NCI-H774 (cell line): ENCODE data around the gene PTPRN2.

Experiments
- DNase-seq: peaks from one replicate; lab custom pipeline; 2025; lab: John Stamatoyannopoulos, UW

PTPRN2 gene

DNA sequence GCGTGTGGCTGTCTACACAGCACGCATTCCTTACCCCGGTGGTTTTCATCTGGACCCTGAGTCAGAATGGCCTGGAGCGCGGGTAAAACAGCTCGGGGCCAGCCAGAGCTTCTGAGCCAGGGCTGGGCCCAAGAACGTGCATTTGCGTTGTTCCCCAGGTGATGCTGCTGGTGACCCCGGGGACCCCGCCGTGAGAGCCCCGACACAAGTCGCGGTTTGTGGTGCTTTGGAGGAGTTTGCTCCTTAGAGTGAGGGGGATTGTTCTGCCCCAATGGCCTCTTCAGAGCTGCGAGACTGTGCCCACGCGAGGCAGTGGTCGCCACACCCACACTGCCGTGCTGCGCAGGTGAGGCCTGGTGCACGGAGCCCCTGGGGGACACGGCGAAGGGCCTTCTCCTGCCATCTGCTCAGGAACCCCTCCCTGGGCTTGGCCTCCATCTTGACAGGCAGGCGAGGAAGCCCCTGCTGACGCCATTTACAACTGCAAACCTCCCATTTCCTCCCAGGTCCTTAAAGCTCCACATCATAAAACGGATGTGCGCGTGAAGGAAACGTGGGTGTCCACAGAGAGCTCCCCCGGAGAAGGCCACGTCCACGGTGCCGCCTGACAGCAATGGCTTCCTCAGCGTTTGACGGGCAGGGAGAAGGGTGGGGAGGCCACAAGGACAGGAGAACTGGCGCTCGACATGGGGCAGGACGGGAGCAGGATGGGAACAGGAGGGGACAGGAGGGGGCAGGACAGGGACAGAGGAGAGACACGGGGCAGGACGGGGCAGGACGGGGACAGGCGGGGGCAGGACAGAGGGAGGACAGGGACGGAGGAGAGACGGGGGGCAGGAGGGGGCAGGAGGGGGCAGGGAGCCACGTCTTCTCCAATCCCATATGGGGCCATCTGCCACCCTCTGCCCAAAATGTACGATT lies 773.6 kb downstream of the PTPRN2 start:
- DNase-seq: no peak

DNA sequence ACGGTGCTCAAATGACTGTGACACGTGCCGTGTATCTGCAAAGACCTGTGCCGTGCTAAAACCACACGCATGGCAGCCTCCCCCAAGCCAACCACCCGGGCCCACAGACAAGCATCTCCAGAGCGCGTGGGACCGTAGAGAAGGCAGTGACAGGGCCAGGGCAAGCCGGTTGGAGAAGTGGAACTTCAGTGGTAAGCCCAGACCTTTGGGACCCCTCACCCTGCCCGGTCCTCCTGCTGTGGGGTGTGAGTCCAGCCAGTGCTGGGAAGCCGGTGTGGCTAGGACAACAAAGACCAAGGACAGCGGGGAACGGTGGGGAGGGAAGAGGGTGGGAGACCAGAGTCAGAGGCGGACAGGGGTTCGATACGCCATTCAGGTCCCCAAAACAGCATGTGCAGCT lies 774.6 kb downstream of the PTPRN2 start:
- DNase-seq: no peak

DNA sequence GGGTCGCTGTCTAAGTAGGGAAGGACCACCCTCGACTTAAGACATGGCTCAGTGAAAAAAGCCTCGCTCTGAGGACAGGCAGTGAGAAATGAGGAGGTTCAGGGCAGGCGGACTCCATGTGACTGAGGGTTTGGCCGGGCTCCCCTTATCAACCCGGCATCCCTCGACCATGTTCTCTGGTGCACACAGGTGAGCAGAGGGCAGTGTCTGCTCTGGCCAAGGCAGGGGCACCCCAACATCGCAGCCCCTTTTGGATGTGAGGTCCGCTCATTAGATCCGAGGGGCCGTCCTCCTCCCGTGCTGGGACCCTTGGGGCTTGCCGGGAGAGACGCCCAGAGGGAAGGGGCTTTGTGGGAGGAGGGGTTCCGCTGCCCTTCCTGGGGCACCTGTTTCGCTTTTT lies 775.7 kb downstream of the PTPRN2 start:
- no peak for DNase-seq

DNA sequence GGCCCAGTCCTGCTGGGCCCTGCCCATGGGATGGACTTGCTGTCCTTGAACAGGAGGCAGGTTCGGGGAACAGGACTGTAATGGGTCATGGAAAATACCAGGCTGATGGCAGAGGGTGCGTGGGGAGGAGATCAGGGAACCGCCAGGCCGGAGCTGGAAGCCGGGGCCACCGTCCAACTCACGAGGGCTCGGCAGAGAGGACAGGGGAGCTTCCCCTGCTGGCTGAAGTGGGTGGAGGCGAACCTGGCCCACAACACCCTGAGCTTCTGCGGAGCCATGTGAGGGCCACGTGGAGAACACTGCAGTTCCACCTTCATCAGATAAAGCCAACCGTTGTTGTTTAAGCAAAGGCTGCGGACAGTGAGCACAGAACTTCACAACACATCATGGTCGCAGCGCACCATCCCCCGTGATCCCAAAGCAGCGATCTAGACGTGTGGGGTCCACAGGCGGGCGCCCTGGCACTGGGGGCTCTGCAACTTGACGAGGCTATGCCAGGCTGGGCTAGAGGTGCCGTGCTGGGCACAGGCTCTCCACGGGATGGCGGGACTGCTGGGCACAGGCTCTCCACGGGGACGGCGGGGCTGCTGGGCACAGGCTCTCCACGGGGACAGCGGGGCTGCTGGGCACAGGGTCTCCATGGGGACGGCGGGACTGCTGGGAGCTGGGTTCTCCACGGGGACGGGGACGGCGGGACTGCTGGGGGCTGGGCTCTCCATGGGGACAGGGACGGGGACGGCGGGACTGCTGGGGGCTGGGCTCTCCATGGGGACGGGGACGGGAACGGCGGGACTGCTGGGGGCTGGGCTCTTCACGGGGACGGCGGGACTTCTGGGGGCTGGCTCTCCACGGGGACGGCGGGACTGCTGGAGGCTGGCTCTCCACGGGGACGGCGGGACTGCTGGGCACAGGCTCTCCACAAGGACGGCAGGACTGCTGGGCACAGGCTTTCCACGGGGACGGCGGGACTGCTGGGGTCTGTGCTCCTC lies 777.5 kb downstream of the PTPRN2 start:
- no peak for DNase-seq

DNA sequence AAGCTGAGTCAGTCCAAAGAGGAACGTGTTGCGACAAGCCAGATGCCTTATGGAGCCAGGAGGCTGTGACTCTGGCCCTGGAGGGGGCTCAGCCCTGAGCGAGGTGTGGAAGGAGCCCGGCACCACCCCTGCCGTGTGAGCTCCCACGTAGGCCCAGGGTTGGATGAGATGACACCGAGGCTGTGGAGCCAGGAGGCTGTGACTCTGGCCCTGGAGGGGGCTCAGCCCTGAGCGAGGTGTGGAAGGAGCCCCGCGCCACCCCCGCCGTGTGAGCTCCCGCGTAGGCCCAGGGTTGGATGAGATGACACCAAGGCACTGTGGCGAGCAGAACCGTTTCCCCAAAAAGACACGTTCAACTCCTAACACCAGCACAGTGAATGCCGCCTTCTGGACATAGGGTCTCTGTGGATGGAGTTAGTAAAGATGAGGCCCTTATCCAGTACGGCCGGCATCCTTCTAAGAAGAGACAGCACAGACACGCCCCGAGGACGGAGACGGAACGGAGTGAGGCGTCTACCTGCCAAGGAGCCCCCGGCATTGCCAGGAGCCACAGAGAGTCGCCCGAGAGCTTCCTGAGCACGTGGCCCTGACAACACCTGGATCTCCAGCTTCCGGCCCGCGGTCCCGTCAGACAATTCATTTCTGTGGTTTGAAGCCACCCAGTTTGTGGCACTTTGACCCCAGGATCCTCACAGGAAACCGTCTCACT lies 778.3 kb downstream of the PTPRN2 start:
- no peak for DNase-seq

DNA sequence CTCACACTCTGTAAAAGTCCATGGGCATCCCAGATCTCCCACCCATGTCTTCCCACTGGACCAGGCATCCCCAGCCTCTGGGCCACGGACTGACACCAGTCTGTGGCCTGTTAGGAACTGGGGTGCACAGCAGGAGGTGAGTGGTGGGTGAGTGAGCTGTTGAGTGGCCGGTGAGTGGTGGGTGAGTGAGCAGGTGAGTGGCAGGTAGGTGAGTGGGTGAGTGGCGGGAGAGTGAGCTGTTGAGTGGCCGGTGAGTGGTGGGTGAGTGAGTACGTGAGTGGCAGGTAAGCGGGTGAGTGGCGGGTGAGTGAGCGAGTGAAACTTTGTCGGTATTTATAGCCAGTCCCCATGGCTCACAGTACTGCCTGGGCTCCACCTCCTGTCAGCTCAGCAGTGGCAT lies 779.6 kb downstream of the PTPRN2 start:
- DNase-seq: no peak

DNA sequence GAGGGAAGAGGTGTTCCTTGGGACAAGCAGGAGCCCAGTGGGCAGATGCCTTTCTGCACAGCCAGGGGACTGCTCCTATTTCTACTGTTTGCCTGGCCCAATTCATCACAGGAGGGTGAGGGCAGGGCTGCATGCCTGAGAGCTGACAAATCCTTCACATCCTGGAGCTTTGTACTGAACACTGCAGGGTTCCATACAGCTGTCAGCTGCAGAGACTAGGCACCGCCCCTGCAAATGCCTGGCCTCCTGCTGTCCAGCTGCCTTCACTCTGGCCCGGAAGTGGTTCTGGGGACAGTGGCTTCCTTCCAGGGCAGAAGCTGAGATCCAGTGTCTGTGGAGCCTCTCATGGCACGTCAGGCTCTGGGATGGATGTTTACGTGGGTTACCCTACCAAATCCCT lies 780.1 kb downstream of the PTPRN2 start:
- DNase-seq: no peak

DNA sequence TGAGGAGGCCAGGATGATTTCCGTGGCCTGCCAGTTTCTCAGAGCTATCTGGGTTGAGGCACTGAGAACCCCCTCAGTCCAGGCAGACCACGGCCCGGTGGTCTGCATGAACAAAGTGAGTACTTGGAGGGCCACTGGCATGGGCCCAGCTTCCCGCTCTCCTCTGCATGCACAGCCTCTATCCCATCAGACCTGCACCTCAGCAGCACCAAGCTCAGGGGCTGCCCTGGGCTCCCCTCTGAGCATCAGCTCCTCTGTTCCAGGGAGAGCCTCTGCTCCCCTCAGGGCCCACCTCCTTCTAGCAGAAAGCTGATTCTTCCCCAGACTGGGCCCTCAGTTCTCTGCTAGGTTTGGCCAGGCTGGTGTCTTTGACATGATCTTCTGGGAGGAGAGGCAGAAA lies 780.9 kb downstream of the PTPRN2 start:
- DNase-seq: no peak

DNA sequence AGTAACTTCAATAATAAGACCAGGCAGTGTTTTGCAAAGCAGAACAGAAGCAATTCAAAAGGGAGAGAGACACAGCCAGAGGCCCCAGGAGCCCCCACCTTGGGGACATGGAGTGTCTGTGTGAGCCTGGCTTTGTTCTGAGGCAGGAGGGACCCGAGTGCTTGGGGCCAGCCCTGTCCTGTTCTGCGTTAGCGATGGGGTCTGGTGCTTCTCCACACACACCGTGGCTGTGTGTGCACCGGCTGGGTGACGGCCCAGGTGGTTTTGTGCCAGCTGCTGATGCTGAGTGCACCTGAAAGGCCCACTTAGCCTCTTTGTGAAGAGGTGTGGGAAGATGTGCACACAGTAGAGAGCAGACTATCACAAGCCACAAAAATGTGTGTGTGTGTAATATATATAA lies 781.9 kb downstream of the PTPRN2 start:
- no peak for DNase-seq

DNA sequence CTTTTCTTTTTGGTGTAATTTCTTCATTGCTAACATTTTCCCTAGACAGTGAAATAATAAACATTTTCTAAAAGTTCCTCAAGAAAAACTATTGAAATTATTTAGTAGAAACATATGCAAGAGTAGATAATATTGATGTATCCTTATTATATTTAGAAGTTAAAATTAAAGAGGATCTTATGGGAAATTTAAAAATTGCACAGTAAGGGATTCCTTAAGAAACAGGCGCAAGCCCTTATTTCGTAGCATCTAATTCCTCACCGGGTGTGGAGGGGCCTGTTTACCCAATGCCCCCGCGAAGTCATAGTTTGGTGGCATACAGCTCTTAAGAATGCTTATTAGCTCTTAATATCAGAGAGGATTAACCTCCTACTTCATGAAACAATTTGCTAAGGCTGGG lies 783.7 kb downstream of the PTPRN2 start:
- DNase-seq: no peak

DNA sequence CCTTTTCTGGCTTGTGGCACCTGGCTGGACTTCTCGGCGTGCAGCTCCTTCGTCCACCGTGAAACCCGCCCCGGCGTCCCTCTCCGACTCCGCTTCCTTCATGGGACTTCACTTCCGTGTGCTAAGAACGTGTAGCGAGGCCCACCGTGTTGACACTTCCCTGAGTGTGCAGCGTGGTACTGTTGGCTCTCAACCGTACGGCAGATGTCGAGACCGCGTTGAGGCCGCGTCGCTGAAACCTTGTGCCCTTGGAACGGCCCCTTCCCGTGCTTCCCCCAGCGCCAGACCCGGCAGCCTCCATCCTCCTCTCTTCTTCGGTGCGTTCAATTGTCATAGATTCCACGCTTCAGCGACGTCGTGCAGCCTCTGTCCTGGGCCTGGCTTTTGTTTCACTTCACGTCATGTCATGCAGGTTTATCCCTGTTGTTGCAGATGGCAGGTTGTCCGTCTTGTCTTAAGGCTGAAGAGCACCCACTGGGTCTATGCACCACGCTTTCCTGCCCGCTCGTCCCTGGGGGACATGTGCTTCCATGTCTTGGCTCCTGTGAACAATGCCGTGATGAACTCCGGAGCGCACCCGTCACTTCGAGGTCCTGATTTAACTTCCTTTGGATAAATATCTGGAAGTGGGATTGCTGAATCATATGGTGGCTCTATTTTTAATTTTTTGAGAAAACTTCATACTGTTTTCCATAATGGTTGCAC lies 785.5 kb downstream of the PTPRN2 start:
- no peak for DNase-seq

DNA sequence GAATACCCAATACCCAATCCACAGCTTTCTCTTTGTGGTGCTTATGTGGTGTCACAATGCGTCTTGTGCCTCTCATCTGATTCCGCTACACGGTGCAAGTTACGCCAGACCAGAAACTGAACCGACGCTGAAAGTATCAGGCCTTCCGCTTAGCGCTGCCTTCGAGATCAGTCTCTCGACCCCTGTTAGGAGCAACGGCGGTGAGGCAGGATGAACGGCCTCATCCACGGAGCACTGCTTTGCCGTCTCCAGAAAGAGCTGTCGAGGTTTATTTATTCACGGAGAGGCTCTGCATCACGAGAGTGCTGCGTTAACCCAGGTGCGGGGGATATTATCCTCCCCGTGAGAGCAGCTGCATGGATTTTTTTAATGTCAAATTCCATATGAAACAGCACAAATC lies 786.5 kb downstream of the PTPRN2 start:
- DNase-seq: no peak

DNA sequence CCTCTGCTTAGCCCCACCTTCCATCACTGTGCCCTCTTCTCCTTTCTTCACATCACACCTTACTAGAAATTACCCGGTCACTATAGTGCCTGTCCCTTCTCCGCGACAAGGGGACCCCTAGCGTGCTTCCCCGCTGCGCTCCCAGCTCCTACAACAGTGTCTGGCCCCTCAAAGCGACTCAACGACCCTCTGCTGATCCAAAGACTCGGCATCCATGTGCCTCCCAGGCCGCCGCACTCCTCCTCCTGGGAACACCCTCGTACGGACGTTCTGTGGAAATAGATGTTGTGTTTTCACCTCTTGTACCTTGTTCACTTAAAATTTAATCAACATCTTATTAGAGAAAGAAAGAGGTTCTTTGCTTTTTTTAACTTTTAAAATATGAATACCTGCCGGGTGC lies 787.3 kb downstream of the PTPRN2 start:
- no peak for DNase-seq

DNA sequence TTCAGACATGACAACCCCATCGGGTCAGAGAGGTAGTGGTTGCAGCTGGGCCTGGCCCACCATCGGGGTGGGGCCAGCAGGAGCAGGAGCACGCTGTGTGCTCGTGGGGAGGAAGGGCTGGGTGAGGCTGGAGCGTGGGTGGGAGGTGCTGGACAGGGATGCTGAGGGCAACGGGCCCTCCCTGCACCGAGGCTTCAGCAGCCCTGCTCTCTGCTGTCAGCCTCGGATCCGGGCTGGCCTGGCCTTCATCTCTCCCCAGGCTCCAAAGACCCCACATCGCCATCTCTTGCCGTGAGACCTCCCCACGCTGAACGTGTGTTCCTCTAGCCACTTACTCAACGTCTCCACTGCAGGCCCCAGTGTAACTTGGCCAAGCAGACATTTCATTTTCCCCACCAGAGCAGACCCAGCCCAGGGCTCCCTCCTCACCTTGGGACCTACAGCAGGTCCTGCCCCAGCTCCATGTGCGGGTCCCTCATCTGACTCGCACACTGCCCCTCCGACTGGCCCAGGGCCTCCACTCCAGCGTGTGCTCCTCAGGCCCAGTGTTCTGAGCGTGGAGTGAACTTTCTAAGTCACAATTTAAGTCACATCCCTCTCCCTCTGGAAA lies 788.4 kb downstream of the PTPRN2 start:
- no peak for DNase-seq

DNA sequence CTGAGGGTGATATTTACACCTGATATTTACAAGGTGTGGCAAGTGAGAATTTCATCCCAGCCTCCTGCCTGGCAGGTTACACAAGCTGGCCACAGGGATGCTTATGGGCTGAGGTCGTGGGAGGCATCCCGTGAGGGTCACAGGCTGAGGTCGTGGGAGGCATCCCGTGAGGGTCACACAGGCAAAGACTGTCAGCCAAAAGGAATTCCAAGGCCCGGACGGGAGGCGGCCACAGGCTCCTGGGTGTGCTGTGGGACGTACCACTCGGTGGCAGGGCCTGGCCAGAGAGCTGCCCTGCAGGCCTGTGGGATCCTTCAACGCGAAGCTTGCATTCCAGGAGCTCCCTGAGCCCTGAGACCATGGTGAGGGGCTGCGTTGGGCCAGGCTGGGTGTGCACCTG lies 790.3 kb downstream of the PTPRN2 start:
- no peak for DNase-seq

DNA sequence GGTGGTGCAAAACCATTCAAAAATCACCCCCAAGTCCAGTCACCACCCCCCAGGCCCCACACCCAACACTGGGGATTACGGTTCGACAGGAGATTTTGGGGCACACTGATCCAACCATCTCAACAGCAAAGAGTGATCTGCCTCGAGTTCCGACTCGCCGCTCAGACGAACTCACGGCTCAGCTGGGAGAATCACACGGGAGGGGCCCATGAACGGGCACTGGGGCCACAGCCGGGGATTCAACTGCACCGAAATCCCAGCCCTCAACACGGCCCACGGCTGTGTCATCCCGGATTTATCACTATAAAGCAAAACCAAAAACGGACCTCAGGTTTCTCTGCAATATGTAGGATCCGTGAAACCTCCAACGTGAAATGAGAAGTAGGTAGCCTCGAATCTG lies 790.8 kb downstream of the PTPRN2 start:
- DNase-seq: no peak

DNA sequence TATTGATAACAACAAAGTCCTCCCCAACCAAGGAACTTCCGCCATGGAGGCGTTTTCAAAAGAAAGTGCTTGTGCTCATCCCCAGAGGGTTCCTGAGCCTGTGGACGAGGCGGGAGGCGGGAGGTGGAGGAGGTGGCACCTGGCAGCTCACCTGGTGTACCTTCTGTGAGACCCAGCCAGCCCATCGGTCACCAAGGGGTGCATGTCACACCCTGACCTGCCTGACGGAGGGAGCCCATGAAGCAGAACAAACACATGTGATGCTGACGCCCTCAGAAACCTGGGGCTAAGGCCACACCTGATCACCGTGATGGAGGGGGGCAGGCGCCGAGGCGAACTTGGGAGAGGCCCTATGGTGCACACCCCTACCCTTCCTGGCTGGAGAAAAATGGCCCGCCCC lies 792.0 kb downstream of the PTPRN2 start:
- no peak for DNase-seq

DNA sequence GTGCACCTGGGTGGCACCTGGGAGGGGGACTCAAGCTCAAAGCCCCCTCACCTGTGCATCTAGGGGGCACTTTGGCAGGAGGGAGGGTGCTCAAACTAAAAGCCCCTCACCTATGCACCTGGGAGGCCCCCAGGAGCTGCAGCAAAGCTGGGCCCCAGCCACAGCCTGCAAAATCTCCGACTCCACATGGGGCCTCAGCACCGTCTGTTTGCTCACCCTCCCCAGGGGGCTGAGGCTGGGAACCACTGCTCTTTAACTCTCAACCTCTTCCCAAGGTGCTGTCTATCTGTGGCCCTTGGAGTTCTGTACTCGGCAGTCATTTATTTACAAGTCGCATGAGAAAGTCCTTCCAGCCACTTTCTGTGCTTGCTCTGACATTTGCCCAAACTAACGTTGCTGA lies 792.4 kb downstream of the PTPRN2 start:
- no peak for DNase-seq

DNA sequence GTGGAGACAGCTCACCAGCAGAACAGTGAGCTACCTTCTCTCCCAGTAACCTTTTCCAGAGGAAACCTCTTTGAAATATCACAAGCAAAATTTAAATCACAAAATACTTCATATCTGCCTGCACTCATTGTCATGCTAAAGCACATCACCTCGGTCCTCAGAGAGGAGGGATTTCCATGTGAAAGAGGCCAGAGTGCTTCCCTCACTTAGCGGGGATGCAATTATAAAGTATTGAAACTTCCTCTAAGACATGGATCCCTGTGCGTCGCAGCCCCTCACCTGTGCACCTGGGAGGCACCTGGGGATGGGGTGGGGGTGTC lies 792.9 kb downstream of the PTPRN2 start:
- DNase-seq: no peak

DNA sequence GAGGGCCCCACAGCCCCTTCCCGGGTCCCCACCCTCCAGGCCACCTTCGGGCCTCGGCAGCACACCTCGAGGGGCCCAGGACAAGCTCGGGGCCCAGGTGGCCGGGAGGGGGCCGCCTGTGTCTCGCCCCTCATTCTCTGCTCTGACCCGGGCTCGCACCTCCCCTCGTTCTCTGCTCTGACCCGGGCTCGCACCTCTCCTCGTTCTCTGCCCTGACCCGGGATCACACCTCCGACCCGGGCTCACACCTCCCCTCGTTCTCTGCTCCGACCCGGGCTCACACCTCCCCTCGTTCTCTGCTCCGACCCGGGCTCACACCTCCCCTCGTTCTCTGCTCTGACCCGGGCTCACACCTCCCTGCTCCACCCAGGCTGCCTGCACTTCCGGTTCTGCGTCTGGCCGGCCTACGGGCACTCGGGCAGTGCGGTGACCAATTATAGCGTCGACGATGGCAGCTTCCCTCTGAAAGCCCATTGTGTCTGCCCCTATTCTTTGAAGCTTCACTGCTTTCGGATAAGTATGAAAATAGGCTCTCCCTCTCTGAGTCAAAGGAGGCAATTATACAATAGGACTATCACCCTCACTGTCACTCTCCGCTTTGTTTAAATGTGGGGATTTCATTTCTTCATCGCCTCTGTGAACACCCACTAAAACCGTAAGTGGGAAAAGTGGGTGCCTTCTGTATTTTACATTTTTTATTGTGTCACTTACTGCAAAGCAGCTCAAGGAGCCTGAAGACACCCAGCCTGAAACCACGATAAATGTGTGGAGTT lies 793.5 kb downstream of the PTPRN2 start:
- no peak for DNase-seq

DNA sequence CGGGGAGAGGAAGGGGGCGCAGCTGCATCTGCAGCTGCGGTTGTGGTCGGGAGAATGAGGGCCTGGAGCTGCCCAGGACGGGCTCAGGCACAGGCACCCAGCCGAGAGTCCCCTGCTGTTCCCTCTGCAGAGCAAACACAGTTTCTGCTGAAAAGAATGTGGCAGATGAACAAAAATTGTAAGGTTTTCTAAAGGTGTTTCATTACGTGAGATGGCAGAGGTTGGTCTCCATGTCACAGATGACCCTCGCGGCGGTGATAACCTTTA lies 794.6 kb downstream of the PTPRN2 start:
- DNase-seq: no peak
